ENCODE data around the gene USP53.

DNA sequence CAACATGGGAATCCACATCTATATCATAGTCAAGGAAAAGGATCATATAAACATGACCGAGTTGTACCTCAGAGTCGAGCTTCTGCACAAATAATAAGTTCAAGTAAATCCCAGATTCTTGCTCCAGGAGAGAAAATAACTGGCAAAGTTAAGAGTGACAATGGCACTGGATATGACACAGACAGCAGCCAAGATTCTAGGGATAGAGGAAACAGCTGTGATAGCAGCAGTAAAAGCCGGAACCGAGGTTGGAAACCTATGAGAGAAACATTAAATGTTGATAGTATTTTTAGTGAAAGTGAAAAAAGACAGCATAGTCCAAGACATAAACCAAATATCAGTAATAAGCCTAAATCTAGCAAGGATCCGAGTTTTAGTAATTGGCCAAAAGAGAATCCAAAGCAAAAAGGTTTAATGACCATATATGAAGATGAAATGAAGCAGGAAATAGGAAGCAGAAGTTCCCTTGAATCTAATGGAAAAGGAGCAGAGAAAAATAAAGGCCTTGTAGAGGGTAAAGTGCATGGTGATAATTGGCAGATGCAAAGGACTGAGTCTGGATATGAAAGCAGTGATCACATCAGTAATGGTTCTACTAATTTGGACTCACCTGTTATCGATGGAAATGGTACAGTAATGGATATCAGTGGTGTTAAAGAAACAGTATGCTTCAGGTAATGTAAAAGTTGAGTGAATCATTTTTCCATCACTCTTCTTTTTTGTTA, 59.0 kb downstream of the USP53 start:
- TF ChIP-seq GATA3 (IDR thresholded peaks at IDR 0.05; ENCODE audit: low read depth, low read length): no peak
- TF ChIP-seq GATA2 (IDR thresholded peaks at IDR 0.05; ENCODE audit: low read depth, low read length): no peak
